Activated T-helper 1 cell treated with anti-CD3 and anti-CD28 coated beads, Interleukin-2, amount 50 U/mL, for 16 hours (primary cell): ENCODE data around the gene TFAP2C.
"Not testable (repeated sequence)": the region's sequence is repeated elsewhere in the genome, so short reads cannot be mapped to it uniquely, and the experiment has no call there.

Experiments used
- DNase-seq, 2 donors: peaks; one replicate each; pipeline ENCODE4 v3.0.0-alpha.2; 2020; ENCODE audit warnings: low read depth in 1 of 2, low spot score in 1 of 2

The TFAP2C gene

GRCh38 chr20:56637576-56637975 lies 8.5 kb downstream of the TFAP2C start:
- no peak for DNase-seq

- no peak for DNase-seq
These were observed 17.5 kb downstream of the TFAP2C start for GRCh38 chr20:56646599-56646998.

GRCh38 chr20:56653211-56653610 lies 24.1 kb downstream of the TFAP2C start:
- no peak for DNase-seq

- no peak for DNase-seq
These were observed 27.5 kb downstream of the TFAP2C start for GRCh38 chr20:56656632-56657031.

- DNase-seq: no peak
These were observed 28.8 kb downstream of the TFAP2C start for GRCh38 chr20:56657879-56658278.

- DNase-seq: not testable (repeated sequence)
These were observed 29.3 kb downstream of the TFAP2C start for GRCh38 chr20:56658341-56658947.

- no peak for DNase-seq
These were observed 34.6 kb downstream of the TFAP2C start for GRCh38 chr20:56663660-56664059.

- no peak for DNase-seq
These were observed 35.7 kb downstream of the TFAP2C start for GRCh38 chr20:56664796-56665195.

GRCh38 chr20:56665806-56666205 lies 36.7 kb downstream of the TFAP2C start:
- no peak for DNase-seq

GRCh38 chr20:56673450-56673849 lies 44.3 kb downstream of the TFAP2C start:
- DNase-seq: no peak

GRCh38 chr20:56676001-56676400 lies 46.9 kb downstream of the TFAP2C start:
- no peak for DNase-seq

- DNase-seq: no peak
These were observed 47.6 kb downstream of the TFAP2C start for GRCh38 chr20:56676679-56677078.

- no peak for DNase-seq
These were observed 54.2 kb downstream of the TFAP2C start for GRCh38 chr20:56683077-56683865.

- DNase-seq: no peak
These were observed 56.8 kb downstream of the TFAP2C start for GRCh38 chr20:56685879-56686278.

- DNase-seq: no peak
These were observed 58.0 kb downstream of the TFAP2C start for GRCh38 chr20:56687061-56687460.

GRCh38 chr20:56688106-56688505 lies 59.0 kb downstream of the TFAP2C start:
- no peak for DNase-seq
